ENCODE measurements around the gene RPL23. TPM values are rescaled to one million over a fixed set of nuclear protein-coding genes. Genes with fewer than 3 reads are reported as not detected.

RPL23 gene
- total RNA-seq, 1 experiment from 2014 or later = 1,110 TPM

DNA sequence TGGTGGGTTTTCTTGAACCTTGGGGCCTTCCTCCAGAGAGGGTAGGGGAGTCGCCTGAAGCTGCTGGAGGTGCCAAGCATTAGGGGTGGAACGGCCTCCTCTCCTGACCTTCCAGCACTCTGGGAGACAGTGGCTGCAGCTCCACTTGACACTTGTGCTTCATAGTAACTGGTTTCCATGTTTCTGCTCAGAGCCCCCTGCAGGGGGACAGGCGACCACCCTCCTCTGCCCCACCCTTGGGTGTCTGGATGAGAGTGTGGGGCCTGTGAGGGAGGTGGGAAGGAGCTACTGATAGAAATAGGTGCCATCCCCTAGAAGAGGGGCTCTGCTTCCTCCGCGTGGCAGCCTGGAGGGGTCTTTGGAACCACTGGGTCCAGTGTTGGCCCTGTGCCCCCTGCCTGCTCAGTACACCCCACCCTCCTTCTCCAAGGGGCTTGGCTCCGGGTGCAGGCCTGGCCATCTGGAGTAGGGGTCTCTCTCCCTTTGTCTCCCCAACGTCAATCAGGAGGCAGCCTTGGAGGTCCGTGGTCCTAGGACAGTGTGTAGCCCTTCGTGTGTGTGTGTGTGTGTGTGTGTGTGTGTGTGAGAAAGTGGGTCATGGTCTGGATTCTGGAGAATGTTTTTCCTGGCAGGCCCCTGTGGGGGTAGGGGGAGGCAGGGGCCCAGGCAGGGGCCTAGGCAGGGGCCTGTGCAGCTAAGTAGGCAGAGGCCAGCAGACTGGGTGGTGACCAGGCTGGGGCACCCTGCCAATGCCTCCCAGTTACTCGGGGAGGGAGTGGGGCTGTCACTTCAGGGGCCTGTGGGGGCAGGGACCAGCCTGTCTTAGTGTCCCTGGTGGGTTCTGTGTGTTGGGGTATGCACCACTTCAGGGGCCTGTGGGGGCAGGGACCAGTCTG, 21.2 kb upstream of the RPL23 start:
- H4K20me1 ChIP-seq (ENCODE audit: low read length) = peaks cover 15% of the 10 kb centered on the region
- H3K79me2 ChIP-seq (ENCODE audit: low read length) = peaks cover 70% of the 10 kb centered on the region
- H3K36me3 ChIP-seq (ENCODE audit: low read depth, low read length) = no peaks in the 10 kb centered on the region; the same call in 1 of the 2 replicates
- H3K27ac ChIP-seq (ENCODE audit: low read length) = no peak overlapping the region
- TF ChIP-seq EZH2 (IDR thresholded peaks at IDR 0.05; ENCODE audit: low read length, unreplicated experiment) = no peak
- TF ChIP-seq, protein P1, sequence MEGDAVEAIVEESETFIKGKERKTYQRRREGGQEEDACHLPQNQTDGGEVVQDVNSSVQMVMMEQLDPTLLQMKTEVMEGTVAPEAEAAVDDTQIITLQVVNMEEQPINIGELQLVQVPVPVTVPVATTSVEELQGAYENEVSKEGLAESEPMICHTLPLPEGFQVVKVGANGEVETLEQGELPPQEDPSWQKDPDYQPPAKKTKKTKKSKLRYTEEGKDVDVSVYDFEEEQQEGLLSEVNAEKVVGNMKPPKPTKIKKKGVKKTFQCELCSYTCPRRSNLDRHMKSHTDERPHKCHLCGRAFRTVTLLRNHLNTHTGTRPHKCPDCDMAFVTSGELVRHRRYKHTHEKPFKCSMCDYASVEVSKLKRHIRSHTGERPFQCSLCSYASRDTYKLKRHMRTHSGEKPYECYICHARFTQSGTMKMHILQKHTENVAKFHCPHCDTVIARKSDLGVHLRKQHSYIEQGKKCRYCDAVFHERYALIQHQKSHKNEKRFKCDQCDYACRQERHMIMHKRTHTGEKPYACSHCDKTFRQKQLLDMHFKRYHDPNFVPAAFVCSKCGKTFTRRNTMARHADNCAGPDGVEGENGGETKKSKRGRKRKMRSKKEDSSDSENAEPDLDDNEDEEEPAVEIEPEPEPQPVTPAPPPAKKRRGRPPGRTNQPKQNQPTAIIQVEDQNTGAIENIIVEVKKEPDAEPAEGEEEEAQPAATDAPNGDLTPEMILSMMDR (conservative IDR thresholded peaks at IDR 0.05; ENCODE audit: low read depth, low read length) = no peak
- no peak for TF ChIP-seq EZH2phosphoT487 (IDR thresholded peaks at IDR 0.05; ENCODE audit: borderline replicate concordance, low read length)
- H3K9me3 ChIP-seq (ENCODE audit: low read length) = no peaks in the 10 kb centered on the region
- DNase-seq (no peak), ATAC-seq (no peak)
- H2AFZ ChIP-seq (ENCODE audit: low read length) = no peak overlapping the region
- ChIA-PET CTCF (no interaction called here), POLR2A (ENCODE audit: unreplicated experiment) (no interaction called here)
- peaks cover 36% of the 10 kb centered on the region for H3K4me1 ChIP-seq (ENCODE audit: insufficient read depth, low read length)
- no peak overlapping the region for H3K4me3 ChIP-seq (ENCODE audit: low read length)
- no peaks in the 10 kb centered on the region for H3K9me2 ChIP-seq (replicated peaks; ENCODE audit: low read length)
- BruUV-seq (replicated peaks) = no TSS peak
- H3K4me2 ChIP-seq (ENCODE audit: low read length) = no peak overlapping the region
- H3K9ac ChIP-seq (ENCODE audit: low read length) = no peak overlapping the region
- intact Hi-C loops (cut with micrococcal nuclease) = no loop called here
- no peaks in the 10 kb centered on the region for H3F3A ChIP-seq (ENCODE audit: low read length, unreplicated experiment)
- H3K27me3 ChIP-seq (ENCODE audit: low read length) = no peaks in the 10 kb centered on the region

DNA sequence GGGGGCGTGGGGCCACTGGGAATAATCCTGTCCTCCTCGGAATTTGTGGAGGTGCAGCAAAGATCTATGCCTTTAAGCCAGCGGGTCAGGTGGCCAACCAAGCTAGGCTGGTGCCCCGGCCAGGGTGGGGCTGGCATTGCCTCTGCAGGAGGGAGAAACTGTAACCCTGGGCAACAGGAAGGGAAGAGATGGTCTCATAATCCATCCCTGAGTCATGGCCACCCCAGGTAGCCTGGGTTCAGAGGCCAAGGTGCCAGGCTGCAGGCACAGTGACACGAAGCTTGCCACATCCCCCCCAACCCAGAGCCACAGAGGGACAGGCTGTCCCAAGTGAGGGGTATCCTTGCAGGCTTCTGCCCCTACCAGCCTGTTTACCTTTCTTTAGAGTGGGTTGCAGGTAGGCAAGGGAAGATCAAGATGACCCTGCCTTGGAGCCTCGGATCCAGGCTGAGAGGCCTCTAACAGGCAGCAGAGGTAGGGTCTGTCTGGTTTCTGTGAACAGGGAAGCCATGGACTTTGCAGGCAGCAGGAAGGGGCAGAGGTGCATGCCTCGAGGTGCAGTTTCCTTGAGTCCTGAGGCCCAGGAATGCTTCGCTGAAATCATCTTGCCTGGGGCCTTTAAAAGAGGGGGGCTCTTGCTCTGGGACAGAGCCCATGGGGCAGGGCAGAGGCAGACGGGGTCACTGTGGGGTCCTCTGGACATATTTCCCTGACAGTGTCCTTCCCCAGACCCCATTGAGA, 20.3 kb upstream of the RPL23 start:
- H3K9me3 ChIP-seq (ENCODE audit: low read length) = no peaks in the 10 kb centered on the region
- peaks cover 29% of the 10 kb centered on the region for H3K4me1 ChIP-seq (ENCODE audit: insufficient read depth, low read length)
- no peak overlapping the region for H3K9ac ChIP-seq (ENCODE audit: low read length)
- H3K36me3 ChIP-seq (ENCODE audit: low read depth, low read length) = no peaks in the 10 kb centered on the region; the same call in 1 of the 2 replicates
- no peaks in the 10 kb centered on the region for H3F3A ChIP-seq (ENCODE audit: low read length, unreplicated experiment)
- no peak overlapping the region for H3K4me3 ChIP-seq (ENCODE audit: low read length)
- intact Hi-C loops (cut with micrococcal nuclease) = no loop called here
- CTCF ChIA-PET = no interaction called here
- H3K27me3 ChIP-seq (ENCODE audit: low read length) = no peaks in the 10 kb centered on the region
- H4K20me1 ChIP-seq (ENCODE audit: low read length) = peaks cover 15% of the 10 kb centered on the region
- no TSS peak for BruUV-seq (replicated peaks)
- DNase-seq (no peak), ATAC-seq (no peak)
- H3K27ac ChIP-seq (ENCODE audit: low read length) = no peak overlapping the region
- H3K9me2 ChIP-seq (replicated peaks; ENCODE audit: low read length) = no peaks in the 10 kb centered on the region
- peak overlapping the region; percentile 19; the same call in 1 of the 2 replicates for H3K4me2 ChIP-seq (ENCODE audit: low read length)
- H3K79me2 ChIP-seq (ENCODE audit: low read length) = peaks cover 70% of the 10 kb centered on the region
- POLR2A ChIA-PET (ENCODE audit: unreplicated experiment) = no interaction called here
- H2AFZ ChIP-seq (ENCODE audit: low read length) = no peak overlapping the region
- TF ChIP-seq, protein P1 (conservative IDR thresholded peaks at IDR 0.05; ENCODE audit: low read depth, low read length) = no peak
- TF ChIP-seq EZH2phosphoT487 (IDR thresholded peaks at IDR 0.05; ENCODE audit: borderline replicate concordance, low read length) (no peak), EZH2 (IDR thresholded peaks at IDR 0.05; ENCODE audit: low read length, unreplicated experiment) (no peak)

All from PC-3 (cell line).